GM12878 (cell line): Measurements from ENCODE around the gene ZSWIM9. TPM values are rescaled to one million over a fixed set of nuclear protein-coding genes. Genes with fewer than 3 reads are reported as not detected.

Source experiments
- BACH1 ChIP-seq: fragments of 450-650 bp; IDR thresholded peaks from 2 replicates; pipeline ENCODE4 v1.6.1; 2017; ENCODE audit warnings: mild to moderate bottlenecking, borderline replicate concordance
- CHD1 ChIP-seq: IDR thresholded peaks from 2 replicates; pipeline ENCODE4 v1.6.1; 2012; ENCODE audit warnings: low read depth, low read length, improper control_type of control experiment
- EED ChIP-seq: sonication (generic); IDR thresholded peaks from 2 replicates; pipeline ENCODE4 v1.6.1; 2016; ENCODE audit warnings: antibody characterized with exemption, low read depth
- HDAC6 ChIP-seq: fragments of 200-600 bp; sonication (generic); IDR thresholded peaks from one replicate; pipeline ENCODE4 v1.8.0; 2017; ENCODE audit warnings: antibody characterized with exemption; ENCODE audit not compliant: unreplicated experiment
- LARP7 ChIP-seq: fragments of 450-650 bp; IDR thresholded peaks from 2 replicates; pipeline ENCODE4 v1.6.1; 2017; ENCODE audit warnings: mild to moderate bottlenecking
- MLLT1 ChIP-seq: fragments of 450-650 bp; IDR thresholded peaks from 2 replicates; pipeline ENCODE4 v1.6.1; 2016; ENCODE audit warnings: mild to moderate bottlenecking
- NBN ChIP-seq: fragments of 450-650 bp; IDR thresholded peaks from 2 replicates; pipeline ENCODE4 v1.6.1; 2016
- NR2C2 ChIP-seq: IDR thresholded peaks from 2 replicates; pipeline ENCODE4 v1.6.1; 2011; ENCODE audit warnings: borderline replicate concordance, low read depth; ENCODE audit not compliant: control insufficient read depth, insufficient read length
- PKNOX1 ChIP-seq: fragments of 450-650 bp; IDR thresholded peaks from 2 replicates; pipeline ENCODE4 v1.6.1; 2016; ENCODE audit warnings: mild to moderate bottlenecking
- POLR2AphosphoS5 ChIP-seq: IDR thresholded peaks from 2 replicates; pipeline ENCODE4 v1.6.1; 2011; ENCODE audit warnings: mild to moderate bottlenecking, low read length, inconsistent platforms
- POU2F2 ChIP-seq: IDR thresholded peaks from 3 replicates; pipeline ENCODE4 v1.6.1; 2011; ENCODE audit warnings: low read depth, mild to moderate bottlenecking, low read length, borderline replicate concordance
- SKIL ChIP-seq: fragments of 450-650 bp; IDR thresholded peaks from 2 replicates; pipeline ENCODE4 v1.6.1; 2017; ENCODE audit warnings: mild to moderate bottlenecking, low read depth, inconsistent platforms; ENCODE audit not compliant: poor library complexity, severe bottlenecking
- TAF1 ChIP-seq: IDR thresholded peaks from 2 replicates; pipeline ENCODE4 v1.6.1; 2011; ENCODE audit warnings: mild to moderate bottlenecking, low read depth, low read length, borderline replicate concordance
- TCF12 ChIP-seq: IDR thresholded peaks from 2 replicates; pipeline ENCODE4 v1.6.1; 2011; ENCODE audit warnings: low read depth, mild to moderate bottlenecking, low read length
- USF1 ChIP-seq: IDR thresholded peaks from 2 replicates; pipeline ENCODE4 v1.6.1; 2011; ENCODE audit warnings: borderline replicate concordance, low read depth, mild to moderate bottlenecking, moderate library complexity, mixed read lengths, low read length; ENCODE audit not compliant: insufficient read depth; ENCODE audit errors: extremely low read length
- polyA plus RNA-seq, 11 experiments: library from polyadenylated mRNA; depleted of rRNA in 4 of 11; unstranded in 6 of 11; stranded (reverse) in 5 of 11; fragments of >200 nt; fragmentation: Nextera tagmentation in 4 of 11; fragmentation: Illumina TruSeq in 1 of 11; extraction: Ambion mirVana in 4 of 11; extraction: Trizol in 1 of 11; gene quantifications; 1 replicate in 1 of 11; 2 replicates in 10 of 11; pipeline versions ENCODE4 v1.2.1 to v1.2.3, GENCODE V29; 2011 to 2016; ENCODE audit warnings: inconsistent platforms in 2 of 11, missing spikeins in 2 of 11, low read depth in 1 of 11
- total RNA-seq, 4 experiments: library from RNA; depleted of rRNA in 3 of 4; stranded (reverse); fragments of >200 nt in 3 of 4; fragmentation: Illumina TruSeq in 1 of 4; extraction: Trizol in 1 of 4; gene quantifications; 2 replicates each; pipeline versions ENCODE4 v1.2.1 to v1.2.3, GENCODE V29; 2013 to 2021
- TF ChIP-seq, protein P1 (sequence below): IDR thresholded peaks from 2 replicates; pipeline ENCODE4 v1.6.1; 2012; ENCODE audit warnings: improper control_type of control experiment, low read depth, low read length; ENCODE audit not compliant: insufficient replicate concordance

ZSWIM9 gene
- total and polyA plus RNA-seq, 10 of the 15 experiments (the other 5 are each of a cell fraction or from before 2014, with no cell fraction given), result 0.29 to 6.2 (median 1.4) TPM; not detected in 1

DNA sequence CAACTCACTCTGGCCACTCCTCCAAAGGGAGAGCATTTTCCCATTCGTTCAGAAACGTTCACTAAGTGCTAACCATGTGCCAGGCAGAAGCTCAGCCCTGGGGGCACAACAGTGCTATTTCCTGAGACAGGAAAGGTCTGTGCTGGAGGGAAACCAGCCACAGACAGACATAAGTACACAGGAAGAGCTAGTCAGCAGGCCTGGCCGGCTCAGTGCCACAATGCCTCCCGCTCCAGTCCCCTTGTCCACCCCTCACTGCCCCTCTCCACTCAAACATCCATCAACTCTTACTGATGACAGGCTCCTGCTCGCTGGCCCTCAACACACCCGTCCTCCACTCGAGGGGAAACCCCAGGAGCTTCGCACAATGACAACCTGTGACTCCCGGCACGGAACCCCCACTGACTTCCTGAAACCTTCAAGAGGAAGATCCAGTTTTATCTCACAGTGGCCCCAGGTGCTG lies 48.5 kb upstream of the ZSWIM9 start (continued):
- TF ChIP-seq, protein P1, sequence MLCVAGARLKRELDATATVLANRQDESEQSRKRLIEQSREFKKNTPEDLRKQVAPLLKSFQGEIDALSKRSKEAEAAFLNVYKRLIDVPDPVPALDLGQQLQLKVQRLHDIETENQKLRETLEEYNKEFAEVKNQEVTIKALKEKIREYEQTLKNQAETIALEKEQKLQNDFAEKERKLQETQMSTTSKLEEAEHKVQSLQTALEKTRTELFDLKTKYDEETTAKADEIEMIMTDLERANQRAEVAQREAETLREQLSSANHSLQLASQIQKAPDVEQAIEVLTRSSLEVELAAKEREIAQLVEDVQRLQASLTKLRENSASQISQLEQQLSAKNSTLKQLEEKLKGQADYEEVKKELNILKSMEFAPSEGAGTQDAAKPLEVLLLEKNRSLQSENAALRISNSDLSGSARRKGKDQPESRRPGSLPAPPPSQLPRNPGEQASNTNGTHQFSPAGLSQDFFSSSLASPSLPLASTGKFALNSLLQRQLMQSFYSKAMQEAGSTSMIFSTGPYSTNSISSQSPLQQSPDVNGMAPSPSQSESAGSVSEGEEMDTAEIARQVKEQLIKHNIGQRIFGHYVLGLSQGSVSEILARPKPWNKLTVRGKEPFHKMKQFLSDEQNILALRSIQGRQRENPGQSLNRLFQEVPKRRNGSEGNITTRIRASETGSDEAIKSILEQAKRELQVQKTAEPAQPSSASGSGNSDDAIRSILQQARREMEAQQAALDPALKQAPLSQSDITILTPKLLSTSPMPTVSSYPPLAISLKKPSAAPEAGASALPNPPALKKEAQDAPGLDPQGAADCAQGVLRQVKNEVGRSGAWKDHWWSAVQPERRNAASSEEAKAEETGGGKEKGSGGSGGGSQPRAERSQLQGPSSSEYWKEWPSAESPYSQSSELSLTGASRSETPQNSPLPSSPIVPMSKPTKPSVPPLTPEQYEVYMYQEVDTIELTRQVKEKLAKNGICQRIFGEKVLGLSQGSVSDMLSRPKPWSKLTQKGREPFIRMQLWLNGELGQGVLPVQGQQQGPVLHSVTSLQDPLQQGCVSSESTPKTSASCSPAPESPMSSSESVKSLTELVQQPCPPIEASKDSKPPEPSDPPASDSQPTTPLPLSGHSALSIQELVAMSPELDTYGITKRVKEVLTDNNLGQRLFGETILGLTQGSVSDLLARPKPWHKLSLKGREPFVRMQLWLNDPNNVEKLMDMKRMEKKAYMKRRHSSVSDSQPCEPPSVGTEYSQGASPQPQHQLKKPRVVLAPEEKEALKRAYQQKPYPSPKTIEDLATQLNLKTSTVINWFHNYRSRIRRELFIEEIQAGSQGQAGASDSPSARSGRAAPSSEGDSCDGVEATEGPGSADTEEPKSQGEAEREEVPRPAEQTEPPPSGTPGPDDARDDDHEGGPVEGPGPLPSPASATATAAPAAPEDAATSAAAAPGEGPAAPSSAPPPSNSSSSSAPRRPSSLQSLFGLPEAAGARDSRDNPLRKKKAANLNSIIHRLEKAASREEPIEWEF, result no peak
- TF ChIP-seq MLLT1 (no peak), EED (no peak), POLR2AphosphoS5 (no peak), USF1 (no peak), CHD1 (no peak), TAF1 (no peak), POU2F2 (no peak), TCF12 (no peak), LARP7 (no peak), PKNOX1 (peak; percentile 69), SKIL (no peak), NBN (peak; percentile 55; the same call in 1 of the 2 replicates), HDAC6 (no peak), BACH1 (peak; percentile 51; the same call in 1 of the 2 replicates), NR2C2 (no peak)
